GM12878 (cell line): ENCODE measurements around the gene APOL4. TPM values are rescaled to one million over a fixed set of nuclear protein-coding genes. Genes with fewer than 3 reads are reported as not detected.
A peak's percentile ranks its signal among the peaks of the same experiment; 100 is the strongest.

Experiments used
- ASH2L ChIP-seq: fragments of 300-600, 200-600 bp; sonication (generic); IDR thresholded peaks from 2 replicates; pipeline ENCODE4 v1.6.1; 2017; ENCODE audit warnings: low read depth, mild to moderate bottlenecking, borderline replicate concordance
- EED ChIP-seq: sonication (generic); IDR thresholded peaks from 2 replicates; pipeline ENCODE4 v1.6.1; 2016; ENCODE audit warnings: antibody characterized with exemption, low read depth
- EZH2 ChIP-seq: IDR thresholded peaks from 2 replicates; pipeline ENCODE4 v1.6.1; 2012; ENCODE audit warnings: low read depth, mild to moderate bottlenecking, control low read depth, inconsistent platforms, low read length, borderline replicate concordance; ENCODE audit not compliant: control insufficient read depth
- HCFC1 ChIP-seq: fragments of 150-350 bp; IDR thresholded peaks from 2 replicates; pipeline ENCODE4 v1.6.1; 2014; ENCODE audit warnings: low read length
- HDGF ChIP-seq: fragments of 450-650 bp; IDR thresholded peaks from 2 replicates; pipeline ENCODE4 v1.6.1; 2016; ENCODE audit warnings: antibody characterized with exemption
- IKZF1 ChIP-seq: fragments of 450-650 bp; conservative IDR thresholded peaks from 2 replicates; pipeline ENCODE4 v1.6.1; 2017; ENCODE audit warnings: antibody characterized with exemption, mild to moderate bottlenecking
- JUND ChIP-seq: IDR thresholded peaks from 2 replicates; pipeline ENCODE4 v1.6.1; 2012; ENCODE audit warnings: low read depth, mild to moderate bottlenecking, low read length, improper control_type of control experiment, moderate library complexity
- KLF5 ChIP-seq: fragments of 450-650 bp; IDR thresholded peaks from 2 replicates; pipeline ENCODE4 v1.6.1; 2014; ENCODE audit warnings: mild to moderate bottlenecking; ENCODE audit not compliant: partially characterized antibody
- MTA2 ChIP-seq: fragments of 450-650 bp; IDR thresholded peaks from 2 replicates; pipeline ENCODE4 v1.6.1; 2016; ENCODE audit warnings: low read depth, mild to moderate bottlenecking, moderate library complexity
- NRF1 ChIP-seq: conservative IDR thresholded peaks from 2 replicates; pipeline ENCODE4 v1.6.1; 2011; ENCODE audit warnings: mild to moderate bottlenecking, low read depth, low read length, improper control_type of control experiment
- RAD51 ChIP-seq: fragments of 450-650 bp; IDR thresholded peaks from 2 replicates; pipeline ENCODE4 v1.6.1; 2016; ENCODE audit warnings: moderate library complexity, mild to moderate bottlenecking, inconsistent platforms
- RBBP5 ChIP-seq: fragments of 200-600 bp; sonication (generic); conservative IDR thresholded peaks from 2 replicates; pipeline ENCODE4 v1.6.1; 2016
- RELA ChIP-seq: fragments of 450-650 bp; IDR thresholded peaks from 2 replicates; pipeline ENCODE4 v1.8.0; 2014; ENCODE audit warnings: borderline replicate concordance; ENCODE audit not compliant: partially characterized antibody
- SPI1 ChIP-seq: IDR thresholded peaks from 2 replicates; pipeline ENCODE4 v1.6.1; 2011; ENCODE audit warnings: low read depth, mild to moderate bottlenecking, low read length, moderate library complexity, borderline replicate concordance; ENCODE audit not compliant: insufficient read depth
- SUPT20H ChIP-seq: IDR thresholded peaks from 2 replicates; pipeline ENCODE4 v1.6.1; 2011; ENCODE audit warnings: low read depth, mild to moderate bottlenecking, low read length, moderate library complexity, borderline replicate concordance; ENCODE audit not compliant: control insufficient read depth
- TBL1XR1 ChIP-seq: IDR thresholded peaks from 2 replicates; pipeline ENCODE4 v1.6.1; 2012; ENCODE audit warnings: low read depth, low read length, improper control_type of control experiment
- ZNF207 ChIP-seq: fragments of 450-650 bp; IDR thresholded peaks from 2 replicates; pipeline ENCODE4 v1.6.1; 2014; ENCODE audit warnings: antibody characterized with exemption, mild to moderate bottlenecking, borderline replicate concordance
- ZNF274 ChIP-seq: IDR thresholded peaks from one replicate; pipeline ENCODE4 v1.8.0; 2011; ENCODE audit not compliant: insufficient read length, insufficient read depth
- ZSCAN29 ChIP-seq: fragments of 450-650 bp; IDR thresholded peaks from 2 replicates; pipeline ENCODE4 v1.6.1; 2017; ENCODE audit warnings: mild to moderate bottlenecking, moderate library complexity
- polyA plus RNA-seq, 11 experiments: library from polyadenylated mRNA; depleted of rRNA in 4 of 11; unstranded in 6 of 11; stranded (reverse) in 5 of 11; fragments of >200 nt; fragmentation: Nextera tagmentation in 4 of 11; fragmentation: Illumina TruSeq in 1 of 11; extraction: Ambion mirVana in 4 of 11; extraction: Trizol in 1 of 11; gene quantifications; 1 replicate in 1 of 11; 2 replicates in 10 of 11; pipeline versions ENCODE4 v1.2.1 to v1.2.3, GENCODE V29; 2011 to 2016; ENCODE audit warnings: inconsistent platforms in 2 of 11, missing spikeins in 2 of 11, low read depth in 1 of 11
- total RNA-seq, 4 experiments: library from RNA; depleted of rRNA in 3 of 4; stranded (reverse); fragments of >200 nt in 3 of 4; fragmentation: Illumina TruSeq in 1 of 4; extraction: Trizol in 1 of 4; gene quantifications; 2 replicates each; pipeline versions ENCODE4 v1.2.1 to v1.2.3, GENCODE V29; 2013 to 2021
- TF ChIP-seq, protein P1 (sequence below): IDR thresholded peaks from 2 replicates; pipeline ENCODE4 v1.6.1; 2012; ENCODE audit warnings: improper control_type of control experiment, low read depth, low read length; ENCODE audit not compliant: insufficient replicate concordance
- TF ChIP-seq, protein P2 (sequence below), 3 experiments: IDR thresholded peaks in 2 of 3; conservative IDR thresholded peaks in 1 of 3; 2 replicates each; pipeline ENCODE4 v1.5.1; 2011; ENCODE audit warnings: low read depth in 3 of 3, low read length in 3 of 3, mild to moderate bottlenecking in 3 of 3, control low read depth in 2 of 3, moderate library complexity in 2 of 3, inconsistent platforms in 1 of 3, mixed read lengths in 1 of 3; ENCODE audit not compliant: control insufficient read depth in 2 of 3, insufficient read depth in 1 of 3; ENCODE audit errors: extremely low read depth in 1 of 3

Gene APOL4
- total and polyA plus RNA-seq, 10 of the 15 experiments (the other 5 are each of a cell fraction or from before 2014, with no cell fraction given): 0.03 to 0.24 (median 0.19) TPM; not detected in 7

DNA sequence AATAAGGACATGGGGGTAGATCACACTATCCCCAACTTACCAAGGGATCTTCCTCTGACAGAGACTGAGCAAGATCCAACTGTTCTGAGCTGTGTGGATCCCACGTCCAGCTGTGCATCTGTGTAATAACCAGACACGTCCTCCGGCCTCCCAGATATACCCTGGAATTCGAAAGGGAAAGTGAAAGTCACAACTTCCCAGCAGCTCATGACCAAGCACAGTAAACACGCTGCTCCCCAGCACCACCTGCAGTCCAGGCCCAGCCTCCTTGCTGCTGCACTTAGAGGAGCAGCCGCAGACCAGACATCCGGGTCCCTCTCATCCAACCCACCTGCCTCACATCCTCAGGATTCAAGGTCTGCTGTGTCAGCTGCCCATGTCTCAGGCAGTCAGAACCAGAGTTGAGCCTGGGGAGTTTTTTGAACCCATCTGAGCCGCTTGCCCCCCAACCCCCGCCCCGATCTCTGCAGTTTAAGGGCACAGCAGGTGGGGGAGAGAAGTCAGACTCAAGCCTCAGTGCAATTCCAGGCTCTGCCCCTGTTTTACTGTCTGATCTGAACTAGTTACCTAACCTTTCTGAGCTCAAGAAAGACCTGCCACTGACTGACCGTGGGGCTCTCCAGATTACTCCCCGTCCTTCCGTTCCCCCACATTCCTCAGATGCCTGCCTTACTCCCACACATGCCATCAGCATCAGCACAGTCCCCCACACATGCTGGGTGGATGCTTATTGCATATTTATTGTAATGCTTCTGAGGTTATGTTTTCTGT, 38.0 kb upstream of the APOL4 start, which contains the start of gene APOL2 (continued):
- TF ChIP-seq MTA2 (no peak), IKZF1 (peak; percentile 74), SUPT20H (no peak), KLF5 (no peak), NRF1 (no peak), HDGF (0 out of 2 replicates have a peak, but pooled peaks have one; percentile 55), ZNF207 (no peak), ASH2L (no peak), TBL1XR1 (no peak; the same call in 1 of the 2 replicates), HCFC1 (peak; percentile 51; the same call in 1 of the 2 replicates), SPI1 (no peak), RELA (no peak), RBBP5 (no peak), EZH2 (no peak), JUND (no peak), ZSCAN29 (no peak), ZNF274 (no peak), EED (peak; percentile 79), RAD51 (peak; percentile 27; the same call in 1 of the 2 replicates)
- TF ChIP-seq, protein P1, sequence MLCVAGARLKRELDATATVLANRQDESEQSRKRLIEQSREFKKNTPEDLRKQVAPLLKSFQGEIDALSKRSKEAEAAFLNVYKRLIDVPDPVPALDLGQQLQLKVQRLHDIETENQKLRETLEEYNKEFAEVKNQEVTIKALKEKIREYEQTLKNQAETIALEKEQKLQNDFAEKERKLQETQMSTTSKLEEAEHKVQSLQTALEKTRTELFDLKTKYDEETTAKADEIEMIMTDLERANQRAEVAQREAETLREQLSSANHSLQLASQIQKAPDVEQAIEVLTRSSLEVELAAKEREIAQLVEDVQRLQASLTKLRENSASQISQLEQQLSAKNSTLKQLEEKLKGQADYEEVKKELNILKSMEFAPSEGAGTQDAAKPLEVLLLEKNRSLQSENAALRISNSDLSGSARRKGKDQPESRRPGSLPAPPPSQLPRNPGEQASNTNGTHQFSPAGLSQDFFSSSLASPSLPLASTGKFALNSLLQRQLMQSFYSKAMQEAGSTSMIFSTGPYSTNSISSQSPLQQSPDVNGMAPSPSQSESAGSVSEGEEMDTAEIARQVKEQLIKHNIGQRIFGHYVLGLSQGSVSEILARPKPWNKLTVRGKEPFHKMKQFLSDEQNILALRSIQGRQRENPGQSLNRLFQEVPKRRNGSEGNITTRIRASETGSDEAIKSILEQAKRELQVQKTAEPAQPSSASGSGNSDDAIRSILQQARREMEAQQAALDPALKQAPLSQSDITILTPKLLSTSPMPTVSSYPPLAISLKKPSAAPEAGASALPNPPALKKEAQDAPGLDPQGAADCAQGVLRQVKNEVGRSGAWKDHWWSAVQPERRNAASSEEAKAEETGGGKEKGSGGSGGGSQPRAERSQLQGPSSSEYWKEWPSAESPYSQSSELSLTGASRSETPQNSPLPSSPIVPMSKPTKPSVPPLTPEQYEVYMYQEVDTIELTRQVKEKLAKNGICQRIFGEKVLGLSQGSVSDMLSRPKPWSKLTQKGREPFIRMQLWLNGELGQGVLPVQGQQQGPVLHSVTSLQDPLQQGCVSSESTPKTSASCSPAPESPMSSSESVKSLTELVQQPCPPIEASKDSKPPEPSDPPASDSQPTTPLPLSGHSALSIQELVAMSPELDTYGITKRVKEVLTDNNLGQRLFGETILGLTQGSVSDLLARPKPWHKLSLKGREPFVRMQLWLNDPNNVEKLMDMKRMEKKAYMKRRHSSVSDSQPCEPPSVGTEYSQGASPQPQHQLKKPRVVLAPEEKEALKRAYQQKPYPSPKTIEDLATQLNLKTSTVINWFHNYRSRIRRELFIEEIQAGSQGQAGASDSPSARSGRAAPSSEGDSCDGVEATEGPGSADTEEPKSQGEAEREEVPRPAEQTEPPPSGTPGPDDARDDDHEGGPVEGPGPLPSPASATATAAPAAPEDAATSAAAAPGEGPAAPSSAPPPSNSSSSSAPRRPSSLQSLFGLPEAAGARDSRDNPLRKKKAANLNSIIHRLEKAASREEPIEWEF: no peak
- TF ChIP-seq, protein P2, sequence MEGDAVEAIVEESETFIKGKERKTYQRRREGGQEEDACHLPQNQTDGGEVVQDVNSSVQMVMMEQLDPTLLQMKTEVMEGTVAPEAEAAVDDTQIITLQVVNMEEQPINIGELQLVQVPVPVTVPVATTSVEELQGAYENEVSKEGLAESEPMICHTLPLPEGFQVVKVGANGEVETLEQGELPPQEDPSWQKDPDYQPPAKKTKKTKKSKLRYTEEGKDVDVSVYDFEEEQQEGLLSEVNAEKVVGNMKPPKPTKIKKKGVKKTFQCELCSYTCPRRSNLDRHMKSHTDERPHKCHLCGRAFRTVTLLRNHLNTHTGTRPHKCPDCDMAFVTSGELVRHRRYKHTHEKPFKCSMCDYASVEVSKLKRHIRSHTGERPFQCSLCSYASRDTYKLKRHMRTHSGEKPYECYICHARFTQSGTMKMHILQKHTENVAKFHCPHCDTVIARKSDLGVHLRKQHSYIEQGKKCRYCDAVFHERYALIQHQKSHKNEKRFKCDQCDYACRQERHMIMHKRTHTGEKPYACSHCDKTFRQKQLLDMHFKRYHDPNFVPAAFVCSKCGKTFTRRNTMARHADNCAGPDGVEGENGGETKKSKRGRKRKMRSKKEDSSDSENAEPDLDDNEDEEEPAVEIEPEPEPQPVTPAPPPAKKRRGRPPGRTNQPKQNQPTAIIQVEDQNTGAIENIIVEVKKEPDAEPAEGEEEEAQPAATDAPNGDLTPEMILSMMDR (IDR thresholded peaks at IDR 0.05 in 2 of 3, conservative IDR thresholded peaks at IDR 0.05 in 1 of 3; ENCODE audit: control insufficient read depth in 2 of 3, extremely low read depth in 1 of 3, insufficient read depth in 1 of 3, low read depth in 3 of 3, low read length in 3 of 3): peak; percentile 77
